ENCODE measurements around the gene COMMD7.
A peak's percentile ranks its signal among the peaks of the same experiment; 100 is the strongest.
"Not testable (repeated sequence)": the region's sequence is repeated elsewhere in the genome, so short reads cannot be mapped to it uniquely, and the experiment has no call there.

Gene COMMD7

DNA sequence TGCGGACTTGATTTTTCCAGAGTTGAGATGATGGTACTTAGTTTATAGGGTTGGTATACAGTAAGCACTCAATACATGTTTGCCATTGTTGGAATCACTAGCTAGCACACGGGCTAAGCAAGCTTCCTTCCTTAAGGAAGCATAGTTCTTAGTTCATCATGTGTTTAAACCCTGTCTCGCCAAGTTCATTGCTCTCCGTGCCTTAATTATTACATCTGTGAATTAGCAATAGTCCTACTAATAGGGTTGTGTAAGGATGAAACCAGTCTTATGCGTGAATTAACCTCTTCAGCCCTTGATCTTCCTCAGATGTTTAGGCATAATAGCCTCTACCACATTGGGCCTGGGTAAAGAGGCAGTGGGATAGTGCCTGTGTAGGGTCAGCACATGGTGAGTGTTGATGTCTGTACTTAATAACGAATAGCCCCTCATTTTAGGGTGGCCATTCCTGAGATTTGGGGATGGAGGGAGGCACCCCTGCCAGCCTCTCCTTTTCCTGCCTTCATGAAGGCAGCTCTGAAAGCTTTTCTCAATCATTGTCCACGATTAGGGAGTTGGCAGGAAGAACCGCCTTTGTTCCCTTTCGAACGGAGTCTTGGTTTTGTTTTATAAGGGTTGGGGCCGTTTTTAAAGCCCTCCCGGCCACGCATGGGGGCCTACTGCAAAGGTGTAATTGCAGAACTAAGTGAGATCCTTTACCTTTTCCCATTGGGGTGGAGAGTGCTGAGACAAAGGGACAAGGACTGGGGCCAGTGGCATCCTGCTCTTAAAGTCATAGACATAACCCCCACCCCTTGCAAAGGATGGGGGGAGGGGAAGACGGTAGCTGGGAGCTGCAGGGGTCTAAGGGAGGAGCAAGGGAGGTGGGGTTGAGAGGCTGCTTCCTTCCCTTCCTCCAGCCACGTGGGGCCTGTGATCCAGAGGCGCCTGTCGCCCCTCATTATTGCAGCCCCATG is 21.0 kb upstream of the COMMD7 start:
- no peak for DNase-seq

DNA sequence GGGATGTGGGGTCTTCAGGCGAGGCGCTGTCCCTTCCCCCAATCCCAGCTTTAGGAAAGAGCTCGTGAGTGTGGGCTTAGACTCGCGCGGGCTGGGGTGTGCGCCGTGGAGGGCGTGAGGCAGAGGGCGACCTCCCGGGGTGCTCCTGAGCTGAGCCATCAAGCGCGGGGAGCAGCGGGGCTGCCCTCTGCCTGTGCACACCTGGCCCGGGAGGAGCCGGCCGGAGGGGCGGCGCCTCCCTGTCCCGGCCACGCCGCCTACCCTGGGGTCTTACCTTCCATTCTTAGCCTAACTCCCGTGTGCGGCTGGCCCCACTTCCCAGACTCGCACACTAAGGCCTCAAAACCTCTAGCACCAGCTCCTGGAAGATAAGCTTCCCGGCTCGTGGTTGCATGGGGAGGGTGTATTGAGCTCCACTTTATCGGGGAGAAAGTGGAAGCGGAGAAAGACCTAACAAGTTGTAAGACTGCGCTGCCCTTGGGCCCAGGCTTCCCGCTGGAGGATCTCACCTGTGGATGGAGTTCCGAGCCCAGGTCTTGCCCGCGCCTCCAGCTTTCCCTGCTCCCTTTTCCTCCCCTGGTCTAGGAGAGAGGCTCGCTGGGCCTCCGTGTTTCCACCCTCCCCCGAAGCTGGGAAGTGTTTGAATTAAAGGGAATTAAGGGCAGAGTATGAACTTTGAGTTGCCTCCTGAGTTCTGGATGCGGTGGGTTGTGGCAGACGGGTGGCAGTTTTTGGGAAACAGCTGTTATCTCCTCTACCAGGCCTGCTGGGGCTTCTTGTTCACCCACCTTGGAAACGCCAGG is 20.1 kb upstream of the COMMD7 start:
- DNase-seq: no peak

DNA sequence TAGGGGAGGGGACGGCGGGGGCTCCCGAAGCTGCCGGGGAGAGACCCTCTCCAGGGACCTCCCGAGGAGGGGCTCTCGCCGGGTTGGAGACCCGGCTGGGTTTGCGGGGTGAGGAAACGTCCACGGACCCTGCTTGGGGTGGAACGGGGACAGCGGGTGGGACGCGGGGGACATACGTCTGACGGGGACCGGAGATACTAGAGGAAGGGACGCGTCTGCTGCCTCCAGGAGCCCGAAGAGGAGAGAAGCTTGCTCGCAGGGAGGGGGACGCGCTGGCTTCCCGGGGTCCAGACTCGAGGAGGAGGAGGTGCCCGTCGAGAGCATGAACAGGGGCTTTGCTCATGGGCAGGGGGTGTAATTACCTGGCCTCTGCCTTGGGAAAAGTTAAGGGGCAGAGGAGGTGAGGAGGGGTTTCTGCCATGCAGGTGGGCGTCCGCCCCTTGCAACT is 19.5 kb upstream of the COMMD7 start:
- DNase-seq: no peak

DNA sequence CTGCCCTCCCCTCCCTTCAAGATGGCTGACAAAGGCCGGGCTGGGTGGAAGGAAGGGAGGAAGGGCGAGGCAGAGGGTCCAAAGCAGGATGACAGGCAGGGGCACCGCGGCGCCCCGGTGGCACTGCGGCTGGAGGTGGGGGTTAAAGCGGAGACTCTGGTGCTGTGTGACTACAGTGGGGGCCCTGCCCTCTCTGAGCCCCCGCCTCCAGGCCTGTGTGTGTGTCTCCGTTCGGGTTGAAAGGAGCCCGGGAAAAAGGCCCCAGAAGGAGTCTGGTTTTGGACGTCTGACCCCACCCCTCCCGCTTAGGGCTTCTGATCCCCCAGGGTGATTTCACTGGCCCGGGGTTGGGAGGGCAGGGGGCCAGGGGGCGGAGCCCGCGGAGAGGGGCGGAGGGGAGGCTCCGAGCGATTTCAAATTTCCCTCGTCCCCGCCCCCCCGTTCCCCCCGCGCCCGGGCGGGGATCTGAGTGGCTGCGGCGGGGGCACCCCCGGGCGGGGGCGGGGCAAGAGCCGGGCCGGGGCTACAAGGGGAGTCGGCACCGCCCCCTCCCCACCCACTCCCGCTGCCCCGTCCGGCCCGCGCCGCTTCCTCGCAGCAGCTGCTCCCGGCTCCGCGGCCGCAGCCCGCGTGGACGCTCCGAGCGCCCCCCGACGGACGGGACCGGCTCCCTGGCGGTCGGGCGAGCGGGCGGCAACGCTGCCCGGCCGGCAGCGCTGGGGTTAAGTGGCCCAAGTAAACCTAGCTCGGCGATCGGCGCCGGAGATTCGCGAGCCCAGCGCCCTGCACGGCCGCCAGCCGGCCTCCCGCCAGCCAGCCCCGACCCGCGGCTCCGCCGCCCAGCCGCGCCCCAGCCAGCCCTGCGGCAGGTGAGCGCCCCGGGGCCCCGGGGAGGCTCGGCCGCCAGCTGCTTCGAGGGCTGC is 18.8 kb upstream of the COMMD7 start, which contains the start of gene DNMT3B:
TSS of gene DNMT3B (plus strand) at position 555 of the 923 bp plus-strand sequence. CDS start 17,939 bp downstream, outside the sequence.
- DNase-seq: peak; percentile 69

DNA sequence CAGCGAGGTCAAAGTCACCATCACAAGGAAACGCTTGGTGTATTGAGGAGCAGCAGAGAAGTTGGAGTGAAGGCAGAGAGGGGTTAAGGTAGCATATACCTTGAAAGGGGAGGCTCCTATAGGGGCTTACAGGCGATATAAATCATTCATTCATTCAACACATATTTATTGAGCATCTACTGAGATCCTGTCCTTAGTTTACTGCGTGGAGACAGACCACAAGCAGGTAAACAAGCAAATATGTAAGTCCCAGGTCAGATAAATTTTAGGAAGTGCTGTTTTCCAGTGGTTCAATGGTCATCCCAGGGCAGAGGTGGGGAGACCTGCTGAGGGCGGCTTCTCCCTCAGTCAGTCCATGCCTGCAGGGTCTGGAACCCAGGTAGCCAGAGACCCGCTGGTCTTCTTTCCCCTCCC is 18.2 kb upstream of the COMMD7 start:
- no peak for DNase-seq

DNA sequence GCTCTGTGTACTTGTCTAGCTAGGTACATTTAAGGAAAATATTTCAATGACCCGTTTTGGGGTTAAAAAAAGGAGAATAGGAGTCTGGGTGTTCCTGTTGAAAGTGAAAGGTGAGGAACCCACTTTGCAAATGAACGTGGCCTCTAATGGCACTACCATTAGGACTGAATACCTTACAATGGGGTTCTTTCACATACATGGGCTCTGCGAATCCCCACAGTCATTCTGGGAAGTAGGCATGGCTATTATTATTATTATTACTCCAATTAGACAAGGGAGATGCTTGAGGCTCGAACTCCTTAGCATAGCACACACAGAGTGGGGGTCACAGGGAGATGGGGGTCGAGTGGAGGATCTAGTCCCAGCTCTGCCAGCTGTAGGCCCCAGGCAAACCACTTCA is 12.9 kb upstream of the COMMD7 start:
- DNase-seq: no peak

DNA sequence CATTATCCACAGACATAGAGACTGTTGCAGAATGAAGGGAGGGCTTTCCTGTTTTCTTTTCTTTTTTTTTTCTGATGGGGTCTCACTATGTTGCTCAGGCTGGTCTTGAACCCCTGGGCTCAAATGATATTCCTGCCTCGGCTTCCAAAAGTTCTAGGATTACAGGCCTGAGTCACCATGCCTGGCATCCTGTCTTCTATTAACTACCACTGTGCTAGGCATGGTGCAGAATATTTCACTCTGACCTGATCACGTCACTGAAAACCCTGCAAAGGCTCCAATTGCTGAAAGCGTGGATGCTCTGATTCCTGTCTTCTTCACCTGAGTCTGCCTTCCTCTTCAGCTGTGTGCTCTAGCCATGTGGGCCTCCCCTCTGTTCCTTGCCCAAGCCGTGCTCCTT is 10.5 kb upstream of the COMMD7 start:
- no peak for DNase-seq

DNA sequence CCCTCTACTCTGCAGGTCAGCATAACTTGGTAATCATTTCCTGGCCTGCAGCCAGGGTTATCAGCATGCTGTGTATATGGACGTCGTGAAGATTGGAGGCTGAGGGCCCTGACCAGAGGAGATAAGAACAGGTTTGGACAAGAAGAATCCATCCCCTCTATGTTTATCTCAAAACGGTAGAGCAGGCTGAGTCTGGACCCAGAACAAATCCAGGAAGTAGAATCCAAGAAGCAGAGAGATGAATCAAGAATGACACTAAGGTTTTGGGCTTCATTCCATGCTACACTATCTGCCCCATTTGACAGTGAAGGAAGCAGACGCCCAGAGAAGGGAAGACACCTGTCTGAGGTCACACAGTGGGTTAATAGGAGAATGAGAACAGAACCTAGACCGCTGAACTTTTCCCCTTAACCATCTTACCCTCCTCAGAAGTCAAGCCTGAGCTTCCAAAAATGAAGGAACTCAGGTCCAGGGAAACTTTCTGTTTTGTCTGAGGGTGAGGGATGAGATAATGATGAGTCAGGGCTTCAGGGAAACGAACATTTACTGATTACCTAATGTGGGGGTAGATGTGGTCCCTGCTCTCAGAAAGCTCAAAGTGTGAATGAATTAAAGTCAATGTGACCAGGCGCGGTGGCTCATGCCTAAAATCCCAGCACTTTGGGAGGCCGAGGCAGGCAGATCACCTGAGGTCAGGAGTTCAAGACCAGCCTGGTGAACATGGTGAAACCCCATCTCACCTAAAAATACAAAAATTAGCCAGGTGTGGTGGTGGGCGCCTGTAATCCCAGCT is 9.4 kb upstream of the COMMD7 start:
- no peak for DNase-seq

DNA sequence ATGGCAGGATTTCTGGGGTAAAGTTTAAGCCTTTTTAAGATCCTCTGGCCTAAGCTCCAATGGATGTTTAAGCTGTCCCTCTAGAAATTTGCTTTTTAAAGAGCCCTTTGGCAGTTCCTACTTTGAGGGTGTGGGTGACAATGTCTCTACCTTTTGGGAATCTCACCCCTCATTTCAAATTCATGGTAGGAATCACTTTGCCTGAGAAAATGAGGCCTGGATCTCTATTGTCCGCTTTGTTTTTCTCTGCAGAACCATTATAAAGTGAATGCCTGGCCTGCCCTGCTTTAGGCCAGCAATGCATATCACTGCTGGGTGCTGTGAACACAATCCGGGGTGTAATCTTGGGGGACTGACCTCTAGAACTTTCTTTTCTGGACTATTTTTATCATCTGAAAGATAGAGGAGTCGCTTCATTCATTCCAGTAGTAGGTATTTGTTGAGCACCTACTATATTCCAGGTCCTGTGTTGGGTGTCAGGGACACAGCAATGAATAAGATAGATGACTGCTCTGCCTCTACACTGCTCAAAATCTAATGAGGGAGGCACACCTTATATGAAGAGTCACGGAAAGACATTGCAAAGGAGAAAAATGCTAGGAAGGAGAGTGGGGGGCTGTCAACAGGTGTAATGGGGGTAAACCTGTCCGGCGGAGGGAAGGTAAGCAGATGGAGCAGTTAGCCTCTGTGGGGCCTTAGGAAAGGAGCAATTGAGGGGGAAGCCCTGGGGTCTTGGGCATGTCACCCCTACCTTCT is 8.6 kb upstream of the COMMD7 start:
- DNase-seq: no peak

DNA sequence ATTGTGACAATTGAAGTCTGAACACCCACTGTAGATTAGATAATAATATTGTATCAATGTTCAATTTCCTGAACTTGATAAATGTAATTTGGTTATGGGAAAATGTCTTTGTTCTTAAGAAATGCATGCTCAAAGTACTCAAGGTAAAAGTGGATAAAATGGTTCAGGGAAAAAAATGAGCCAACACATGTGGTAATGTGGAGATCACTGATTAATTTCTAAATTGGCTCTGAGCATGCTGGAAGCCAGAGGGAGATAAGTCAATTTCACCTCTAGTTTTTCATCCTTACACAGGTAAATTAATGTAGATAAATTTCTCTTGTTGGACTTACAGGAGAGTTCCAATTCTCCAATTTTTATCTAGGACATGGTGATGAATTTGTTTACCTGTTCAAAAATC is 8.0 kb upstream of the COMMD7 start:
- no peak for DNase-seq

DNA sequence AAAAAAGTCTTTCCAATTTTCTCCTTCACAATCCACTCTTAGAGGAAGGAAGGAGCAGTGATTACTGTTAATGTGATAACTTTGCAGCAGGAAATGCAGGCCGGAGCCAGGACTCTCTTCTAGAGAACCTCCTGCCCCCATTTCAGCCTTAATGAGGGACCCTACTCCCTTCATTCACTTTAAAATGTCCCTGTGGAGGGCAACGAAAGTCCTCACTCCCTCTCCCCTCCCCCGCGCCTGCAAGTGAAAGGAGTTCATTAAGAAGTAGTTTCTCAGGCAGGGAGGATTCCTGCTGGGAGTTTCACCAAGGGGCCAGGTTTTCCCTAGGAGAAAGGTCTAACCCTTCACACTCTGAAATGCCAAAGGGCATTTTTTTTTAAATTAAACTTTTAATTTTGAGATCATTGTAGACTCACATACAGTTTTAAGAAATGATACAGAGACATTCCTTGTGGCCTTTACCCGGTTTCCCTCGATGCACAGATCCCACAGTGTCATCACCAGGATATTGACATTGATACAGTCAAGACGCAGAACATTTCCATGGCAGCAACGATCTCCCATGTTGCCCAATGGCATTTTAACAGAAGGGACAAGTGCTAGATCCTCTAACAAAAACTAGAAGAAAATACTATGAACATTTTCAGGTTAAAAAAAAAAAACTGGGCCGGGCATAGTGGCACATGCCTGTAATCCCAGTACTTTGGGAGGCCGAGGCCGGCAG is 6.8 kb upstream of the COMMD7 start:
- DNase-seq: no peak

DNA sequence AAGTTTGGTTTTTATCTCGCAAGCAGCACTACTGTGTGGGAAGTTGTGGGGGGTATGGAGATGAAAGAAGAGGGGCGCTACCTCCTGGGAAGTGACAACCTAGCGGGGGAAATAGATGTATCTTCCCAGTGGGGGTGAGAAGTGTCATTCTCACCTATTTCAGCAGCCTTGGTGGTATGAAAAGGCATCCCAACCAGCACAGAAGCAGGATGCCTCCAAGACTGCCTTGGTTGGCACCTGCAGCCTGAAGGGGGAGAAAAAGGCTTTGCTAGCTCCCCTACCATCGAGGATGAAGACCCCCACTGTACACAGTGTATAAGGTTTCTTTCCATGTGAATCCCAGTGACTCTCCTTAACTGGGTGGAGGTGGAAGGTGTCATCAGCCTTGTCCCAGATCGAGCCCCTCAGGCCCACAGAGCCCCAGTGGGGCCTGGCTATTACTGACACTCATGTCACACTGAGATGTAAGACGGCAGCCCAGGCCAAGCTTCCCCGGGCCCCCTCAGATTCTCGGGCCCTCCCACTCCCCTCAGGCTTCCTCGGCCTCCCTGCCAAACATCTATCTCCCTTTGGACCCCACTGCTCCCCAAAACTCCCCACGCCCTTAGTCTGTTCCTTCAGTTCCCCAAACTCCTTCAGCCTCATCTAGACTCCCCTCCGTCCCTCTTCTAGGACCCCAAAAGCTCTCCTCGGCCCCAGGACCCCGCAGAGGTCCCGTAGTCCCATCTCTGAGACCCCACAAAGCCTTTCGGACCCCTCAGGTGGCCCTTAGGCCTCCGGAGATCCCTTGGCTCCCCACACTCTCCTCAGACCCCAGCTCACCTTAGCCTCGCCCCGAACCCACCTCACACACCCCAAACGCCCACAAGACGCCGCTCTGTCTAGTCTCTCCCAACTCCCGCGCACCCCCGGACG is 688 bp downstream of the COMMD7 start:
- no peak for DNase-seq

DNA sequence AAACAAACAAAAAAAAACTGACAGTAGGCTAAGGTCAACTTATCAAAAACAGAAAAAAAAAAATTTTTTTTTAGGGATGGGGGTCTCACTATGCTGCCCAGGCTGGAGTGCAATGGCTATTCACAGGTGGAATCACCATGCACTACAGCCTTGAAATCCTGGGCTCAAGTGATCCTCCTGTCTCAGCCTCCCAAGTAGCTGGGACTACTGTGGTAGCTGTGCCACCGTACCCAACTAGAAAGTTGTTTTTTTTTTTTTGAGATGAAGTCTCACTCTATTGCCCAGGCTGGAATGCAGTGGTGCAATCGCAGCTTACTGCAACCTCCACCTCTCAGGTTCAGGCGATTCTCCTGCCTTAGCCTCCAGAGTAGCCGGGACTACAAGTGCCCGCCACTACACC is 2.1 kb downstream of the COMMD7 start:
- no peak for DNase-seq

DNA sequence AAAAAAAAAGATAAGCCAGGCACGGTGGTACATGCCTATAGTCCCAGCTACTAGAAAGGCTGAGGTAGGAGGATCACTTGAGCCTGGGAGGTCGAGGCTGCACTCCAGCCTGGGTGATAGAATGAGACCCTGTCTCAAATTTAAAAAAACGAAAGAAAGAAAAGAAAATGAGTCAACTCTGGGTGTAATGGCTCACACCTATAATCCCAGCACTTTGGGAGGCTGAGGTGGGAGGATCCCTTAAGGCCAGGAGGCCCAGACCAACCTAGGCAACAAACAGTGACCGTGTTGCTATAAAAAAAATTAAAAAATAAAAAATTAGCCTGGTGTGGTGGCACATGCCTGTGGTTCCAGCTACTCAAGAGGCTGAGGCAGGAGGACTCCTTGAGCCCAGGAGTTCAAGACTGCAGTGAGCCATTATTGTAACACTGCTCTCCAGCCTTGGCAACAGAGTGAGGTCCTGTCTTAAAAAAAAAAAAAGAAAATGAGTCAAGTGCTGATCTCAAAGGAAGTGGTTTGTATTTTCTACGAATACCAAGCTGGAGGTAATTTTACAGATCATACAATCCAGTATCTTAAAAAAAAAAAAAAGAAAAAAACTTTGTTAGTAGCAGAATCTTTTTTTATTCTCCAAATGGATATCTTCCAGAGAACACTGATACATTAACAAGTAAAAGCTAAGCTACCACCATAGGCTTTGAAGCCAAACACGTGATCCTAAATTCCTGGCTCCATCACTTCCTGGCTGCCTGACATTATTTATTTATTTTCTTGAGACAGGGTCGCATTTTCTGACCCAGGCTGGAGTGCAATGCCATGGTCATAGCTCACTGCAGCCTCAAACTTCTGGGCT is 5.7 kb downstream of the COMMD7 start:
- DNase-seq: peak; percentile 66

DNA sequence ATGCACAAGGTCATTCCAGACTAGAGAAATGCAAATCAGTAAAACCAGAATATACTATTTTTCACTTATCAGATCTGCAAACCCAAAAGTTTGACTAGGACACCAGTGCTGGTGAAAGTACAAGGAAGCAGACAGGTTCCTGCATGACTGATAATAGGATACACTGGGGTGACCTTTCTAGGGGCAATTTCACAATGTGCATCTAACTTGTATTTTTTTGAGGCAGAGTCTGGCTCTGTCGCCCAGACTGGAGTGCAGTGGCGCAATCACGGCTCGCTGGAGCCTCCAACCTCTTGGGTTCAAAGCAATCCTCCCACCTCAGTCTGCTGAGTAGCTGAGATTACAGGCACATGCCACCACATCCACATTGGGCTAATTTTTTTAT is 11.4 kb downstream of the COMMD7 start:
- no peak for DNase-seq

DNA sequence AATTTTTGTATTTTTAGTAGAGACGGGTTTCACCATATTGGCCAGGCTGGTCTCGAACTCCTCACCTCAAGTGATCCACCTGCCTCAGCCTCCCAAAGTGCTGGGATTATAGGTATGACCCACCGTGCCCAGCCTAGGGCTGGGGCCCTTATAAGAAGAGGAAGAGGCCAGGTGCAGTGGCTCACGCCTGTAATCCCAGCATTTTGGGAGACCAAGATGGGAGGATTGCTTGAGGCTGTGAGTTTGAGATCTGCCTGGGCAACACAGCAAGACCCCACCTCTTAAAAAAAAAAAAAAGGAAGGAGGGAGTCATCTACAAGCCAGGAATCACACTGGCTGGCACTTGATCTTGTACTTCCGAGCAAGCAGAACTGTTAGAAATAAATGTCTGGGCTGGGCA is 13.9 kb downstream of the COMMD7 start:
- DNase-seq: not testable (repeated sequence)

DNA sequence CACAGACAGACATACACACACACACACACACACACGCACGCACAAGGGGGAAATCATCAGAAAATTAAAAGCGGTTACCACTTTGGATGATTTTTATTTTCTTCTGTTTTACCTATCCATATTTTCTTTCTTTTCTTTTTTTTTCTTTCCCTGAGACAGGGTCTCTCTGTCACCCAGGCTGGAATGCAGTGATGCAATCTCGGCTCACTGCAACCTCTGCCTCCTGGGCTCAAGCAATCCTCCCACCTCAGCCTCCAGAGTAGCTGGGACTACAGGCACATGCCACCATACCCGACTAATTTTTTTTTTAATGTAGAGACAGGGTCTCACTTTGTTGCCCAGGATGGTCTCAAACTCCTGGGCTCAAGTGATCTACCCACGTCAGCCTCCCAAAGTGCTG is 14.8 kb downstream of the COMMD7 start:
- DNase-seq: not testable (repeated sequence)

DNA sequence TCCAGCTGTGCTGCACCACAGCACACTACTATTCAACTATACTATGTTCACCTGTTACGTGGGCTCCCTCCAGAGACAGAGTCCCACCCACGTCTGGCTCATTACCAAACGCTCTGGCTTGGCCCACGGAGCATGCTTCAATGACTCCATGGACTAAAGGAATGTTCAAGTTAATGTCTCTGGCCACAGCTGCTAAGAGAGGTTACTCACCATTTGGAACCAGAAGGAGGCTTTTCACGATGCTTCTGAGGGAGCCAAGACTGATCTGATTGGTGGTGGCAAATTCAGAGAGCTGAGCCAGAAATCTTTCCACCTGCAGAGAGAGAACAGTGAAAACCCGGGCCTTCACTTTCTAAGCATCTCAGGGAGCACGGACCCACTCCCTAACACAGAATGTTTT is 15.6 kb downstream of the COMMD7 start:
- no peak for DNase-seq
